Astrocyte (in vitro differentiated cells and primary cell): ENCODE measurements around the gene GH1.

Experiments
- CTCF ChIP-seq: IDR thresholded peaks from 2 replicates; pipeline ENCODE4 v1.5.1; 2011; ENCODE audit warnings: low read depth, mild to moderate bottlenecking, inconsistent platforms, low read length, moderate library complexity; ENCODE audit not compliant: insufficient read depth
- EZH2 ChIP-seq: IDR thresholded peaks from 2 replicates; pipeline ENCODE4 v1.6.1; 2012; ENCODE audit warnings: mild to moderate bottlenecking, low read length, inconsistent platforms; ENCODE audit not compliant: insufficient read depth

- no peak for TF ChIP-seq CTCF
- no peak for TF ChIP-seq EZH2
Measured at GRCh38 chr17:63948521-63948920, 29.9 kb upstream of the GH1 start.
